Keratinocyte (primary cell): ENCODE results near the gene MYNN.

Experiments
- EZH2 ChIP-seq: IDR thresholded peaks from one replicate; pipeline ENCODE4 v1.6.1; 2012; ENCODE audit warnings: inconsistent platforms, mild to moderate bottlenecking, low read length, moderate library complexity
- TF ChIP-seq, protein P1 (sequence below), 3 experiments: IDR thresholded peaks in 1 of 3; conservative IDR thresholded peaks in 1 of 3; optimal IDR thresholded peaks in 1 of 3; 2 replicates in 2 of 3; 3 replicates in 1 of 3; pipeline versions ENCODE3 to v1.5.1; 2011; ENCODE audit warnings: low read length in 3 of 3, mild to moderate bottlenecking in 3 of 3, moderate library complexity in 2 of 3, control low read depth in 1 of 3, inconsistent platforms in 1 of 3; ENCODE audit not compliant: insufficient read depth in 2 of 3; ENCODE audit errors: extremely low read depth in 1 of 3

- TF ChIP-seq, protein P1, sequence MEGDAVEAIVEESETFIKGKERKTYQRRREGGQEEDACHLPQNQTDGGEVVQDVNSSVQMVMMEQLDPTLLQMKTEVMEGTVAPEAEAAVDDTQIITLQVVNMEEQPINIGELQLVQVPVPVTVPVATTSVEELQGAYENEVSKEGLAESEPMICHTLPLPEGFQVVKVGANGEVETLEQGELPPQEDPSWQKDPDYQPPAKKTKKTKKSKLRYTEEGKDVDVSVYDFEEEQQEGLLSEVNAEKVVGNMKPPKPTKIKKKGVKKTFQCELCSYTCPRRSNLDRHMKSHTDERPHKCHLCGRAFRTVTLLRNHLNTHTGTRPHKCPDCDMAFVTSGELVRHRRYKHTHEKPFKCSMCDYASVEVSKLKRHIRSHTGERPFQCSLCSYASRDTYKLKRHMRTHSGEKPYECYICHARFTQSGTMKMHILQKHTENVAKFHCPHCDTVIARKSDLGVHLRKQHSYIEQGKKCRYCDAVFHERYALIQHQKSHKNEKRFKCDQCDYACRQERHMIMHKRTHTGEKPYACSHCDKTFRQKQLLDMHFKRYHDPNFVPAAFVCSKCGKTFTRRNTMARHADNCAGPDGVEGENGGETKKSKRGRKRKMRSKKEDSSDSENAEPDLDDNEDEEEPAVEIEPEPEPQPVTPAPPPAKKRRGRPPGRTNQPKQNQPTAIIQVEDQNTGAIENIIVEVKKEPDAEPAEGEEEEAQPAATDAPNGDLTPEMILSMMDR (optimal IDR thresholded peaks at IDR 0.05 in 1 of 3, IDR thresholded peaks at IDR 0.05 in 1 of 3, conservative IDR thresholded peaks at IDR 0.05 in 1 of 3; ENCODE audit: extremely low read depth in 1 of 3, insufficient read depth in 2 of 3, low read length in 3 of 3) = no peak
- TF ChIP-seq EZH2 = no peak
These were observed 48.9 kb downstream of the MYNN start for GRCh38 chr3:169822091-169822490.
